ENCODE data around the gene MCOLN3. TPM values are rescaled to one million over a fixed set of nuclear protein-coding genes. Genes with fewer than 3 reads are reported as not detected.

The MCOLN3 gene
- total and polyA plus RNA-seq, 9 of the 15 experiments (the other 6 are each of a cell fraction or from before 2014, with no cell fraction given), result 0.04 to 0.05 TPM; not detected in 7

- TF ChIP-seq ETS1 (conservative IDR thresholded peaks at IDR 0.05; ENCODE audit: control insufficient read depth, low read depth, low read length) (no peak), NKRF (IDR thresholded peaks at IDR 0.05; ENCODE audit: borderline replicate concordance) (no peak), TRIM25 (IDR thresholded peaks at IDR 0.05; ENCODE audit: borderline replicate concordance) (no peak), NFRKB (IDR thresholded peaks at IDR 0.05; ENCODE audit: low read depth) (no peak), FOS (IDR thresholded peaks at IDR 0.05; ENCODE audit: extremely low read depth, insufficient read length) (no peak), CSDE1 (IDR thresholded peaks at IDR 0.05) (no peak), PYGO2 (tag; IDR thresholded peaks at IDR 0.05) (no peak), MNT (conservative IDR thresholded peaks at IDR 0.05) (no peak), TBP (optimal IDR thresholded peaks at IDR 0.05; ENCODE audit: low read depth, low read length) (no peak), HDAC3 (IDR thresholded peaks at IDR 0.05; ENCODE audit: borderline replicate concordance, partially characterized antibody) (no peak), PHF20 (IDR thresholded peaks at IDR 0.05; ENCODE audit: partially characterized antibody) (no peak), RBM22 (IDR thresholded peaks at IDR 0.05; ENCODE audit: low read depth, low read length, poor library complexity, severe bottlenecking) (no peak), ZFP91 (CRISPR knock-in tag; IDR thresholded peaks at IDR 0.05) (no peak)
Observed at GRCh38 chr1:85093644-85094043, 45.3 kb upstream of the MCOLN3 start (continued).
